ENCODE measurements around the gene RAB31. TPM values are rescaled to one million over a fixed set of nuclear protein-coding genes. Genes with fewer than 3 reads are reported as not detected.

RAB31 gene
- polyA plus RNA-seq, 3 donors from 2014 or later, result 5.3 to 28.0 (median 19.3) TPM

DNA sequence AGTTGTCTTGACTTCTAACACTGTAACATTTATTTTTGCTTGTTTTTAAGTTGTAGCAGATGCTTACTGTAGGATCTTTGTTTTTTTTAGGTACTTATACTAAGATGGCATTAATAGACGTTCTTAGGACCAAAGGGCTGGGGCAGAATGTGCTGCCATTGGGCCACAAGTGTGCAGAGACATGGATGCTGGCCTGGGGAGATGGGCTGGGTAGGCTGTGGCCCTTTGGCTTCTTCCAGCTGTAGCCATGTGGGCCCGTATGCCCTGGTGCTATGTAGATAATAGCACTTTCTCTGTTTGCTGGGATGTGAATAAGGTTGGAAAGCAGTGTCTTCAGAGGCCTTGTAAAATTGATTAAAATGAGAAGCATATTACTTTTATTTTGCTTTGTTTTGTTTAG, 18.8 kb downstream of the RAB31 start:
- Mint-ChIP-seq H3K27me3 (ENCODE audit: low read depth in 3 of 3) (peaks cover 2 to 3% (median 2%) of the 10 kb centered on the region in 3 donors), H3K9me3 (no peaks in the 10 kb centered on the region)

DNA sequence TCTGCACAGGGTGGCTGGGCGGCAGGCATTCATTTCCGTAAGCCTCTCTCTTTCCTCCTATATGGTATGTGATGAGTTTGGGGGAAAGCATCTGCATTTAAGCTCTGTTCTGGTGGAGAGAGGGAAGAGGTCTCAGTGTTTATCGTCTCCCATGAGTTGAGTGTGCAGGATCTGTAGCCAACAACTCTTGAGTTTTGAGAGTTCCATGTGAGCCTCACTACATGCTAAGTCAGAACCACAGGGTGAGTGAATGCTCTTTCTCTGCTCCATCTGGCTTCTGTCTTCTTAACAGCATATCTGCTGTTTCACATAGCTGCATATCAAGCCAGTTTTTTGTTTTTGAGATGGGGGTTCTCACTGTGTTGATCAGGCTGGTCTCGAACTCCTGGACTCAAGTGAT, 22.7 kb downstream of the RAB31 start:
- DNase-seq, result no peak
- Mint-ChIP-seq H3K9me3 (no peaks in the 10 kb centered on the region), H3K4me1 (peaks cover 26 to 29% of the 10 kb centered on the region in 2 donors), H3K27ac (no peak overlapping the region), H3K4me3 (no peak overlapping the region), H3K27me3 (ENCODE audit: low read depth in 3 of 3) (peaks cover 7 to 16% (median 11%) of the 10 kb centered on the region in 3 donors), H3K36me3 (no peaks in the 10 kb centered on the region)

More for the DNA sequence above, 18.8 kb downstream of the RAB31 start:
- no peak overlapping the region for H3K27ac Mint-ChIP-seq
- H3K4me3 Mint-ChIP-seq, result no peak overlapping the region
- no peaks in the 10 kb centered on the region for H3K36me3 Mint-ChIP-seq
- no peak for DNase-seq
- H3K4me1 Mint-ChIP-seq, result no peaks in the 10 kb centered on the region

DNA sequence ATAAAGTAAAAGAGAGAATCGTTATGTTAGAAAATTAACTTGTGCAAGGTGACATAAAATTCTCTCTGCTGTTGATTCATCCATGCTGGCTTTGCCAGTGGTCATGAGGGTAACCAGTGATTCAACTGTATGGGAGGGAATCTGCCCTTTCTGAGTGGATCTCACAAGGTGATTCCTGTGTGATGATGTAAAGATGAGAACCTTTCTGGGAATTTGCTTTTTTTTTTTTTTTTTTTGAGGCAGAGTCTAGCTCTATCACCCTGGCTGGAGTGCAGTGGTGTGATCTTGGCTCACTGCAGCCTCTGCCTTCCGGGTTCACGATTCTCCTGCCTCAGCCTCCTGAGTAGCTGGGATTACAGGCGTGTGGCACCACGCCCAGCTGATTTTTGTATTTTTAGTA, 23.3 kb downstream of the RAB31 start:
- no peak for DNase-seq
- Mint-ChIP-seq H3K27ac (no peak overlapping the region), H3K36me3 (no peaks in the 10 kb centered on the region), H3K27me3 (ENCODE audit: low read depth in 3 of 3) (peaks cover 7 to 19% (median 11%) of the 10 kb centered on the region in 3 donors), H3K4me1 (peaks cover 26 to 29% of the 10 kb centered on the region in 2 donors), H3K4me3 (no peak overlapping the region), H3K9me3 (no peaks in the 10 kb centered on the region)

DNA sequence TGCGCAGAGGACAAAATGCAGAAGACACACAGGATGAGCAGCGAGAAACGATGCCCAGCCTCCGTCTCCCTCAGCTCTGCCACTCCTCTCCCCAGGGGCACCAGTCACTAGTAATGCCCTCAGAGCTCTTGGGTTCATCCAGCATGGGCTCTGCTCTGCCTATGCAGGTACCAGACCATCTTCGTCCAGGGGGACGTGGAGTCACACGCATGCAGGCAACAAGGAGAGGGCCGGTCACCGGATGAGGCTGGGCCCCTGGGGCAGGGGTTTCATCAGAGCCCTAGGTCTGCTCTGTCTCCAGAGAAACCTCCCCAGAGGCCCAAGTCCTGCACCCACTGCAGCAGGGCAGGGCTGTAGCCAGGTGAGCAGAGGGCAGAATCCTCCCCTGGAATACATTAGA, 23.9 kb downstream of the RAB31 start:
- Mint-ChIP-seq H3K9me3 (no peaks in the 10 kb centered on the region), H3K4me1 (peaks cover 26 to 29% of the 10 kb centered on the region in 2 donors), H3K4me3 (no peak overlapping the region), H3K36me3 (no peaks in the 10 kb centered on the region), H3K27ac (no peak overlapping the region), H3K27me3 (ENCODE audit: low read depth in 3 of 3) (peaks cover 7 to 19% (median 11%) of the 10 kb centered on the region in 3 donors)
- DNase-seq, result no peak

DNA sequence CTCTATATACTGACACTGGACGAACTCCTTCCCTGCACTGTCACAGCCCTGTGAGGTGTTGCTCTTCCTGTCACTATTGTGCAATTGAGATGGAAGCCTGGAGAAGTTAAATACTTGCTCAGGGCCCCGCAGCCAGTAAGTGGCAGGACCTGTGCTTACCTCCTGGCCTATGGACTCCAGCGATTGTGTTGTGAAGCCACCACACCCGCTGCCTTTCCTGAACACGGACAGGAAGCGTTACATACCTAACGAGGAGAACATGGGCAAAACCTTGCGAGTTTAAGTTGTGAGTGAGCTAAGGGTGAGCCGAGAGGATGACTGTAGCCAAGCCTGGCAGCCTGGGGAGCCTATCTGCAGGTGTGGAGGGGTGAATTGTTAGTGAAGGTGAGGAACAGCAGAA, 26.1 kb downstream of the RAB31 start:
- Mint-ChIP-seq H3K27ac (peak overlapping the region in 1 of 6 donors; percentile 9), H3K36me3 (no peaks in the 10 kb centered on the region), H3K4me3 (peak overlapping the region; percentile 35 to 70 (median 59)), H3K27me3 (ENCODE audit: low read depth in 3 of 3) (peaks cover 7 to 19% (median 11%) of the 10 kb centered on the region in 3 donors), H3K9me3 (no peaks in the 10 kb centered on the region), H3K4me1 (peaks cover 26 to 29% of the 10 kb centered on the region in 2 donors)
- DNase-seq, result no peak

DNA sequence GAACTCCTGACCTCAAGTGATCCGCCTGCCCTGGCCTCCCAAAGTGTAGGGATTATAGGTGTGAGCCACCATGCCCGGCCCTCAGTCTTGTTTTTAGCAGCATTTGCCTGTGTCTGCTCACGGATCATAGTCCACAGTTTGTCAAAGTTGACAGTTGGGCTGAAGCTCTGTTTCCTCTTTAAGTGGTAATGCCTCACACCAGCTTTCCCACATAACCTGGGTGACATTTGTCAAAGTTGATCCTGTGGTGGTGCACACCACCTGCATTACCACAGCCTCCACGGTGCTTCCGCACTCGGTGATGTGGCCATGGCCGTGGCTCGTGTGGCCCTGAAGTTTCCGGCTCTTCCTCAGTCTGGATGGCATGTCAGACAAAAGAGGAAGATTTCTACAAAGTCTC, 27.1 kb downstream of the RAB31 start:
- Mint-ChIP-seq H3K27ac (peak overlapping the region in 5 of 6 donors; percentile 16 to 68 (median 47)), H3K9me3 (no peaks in the 10 kb centered on the region), H3K27me3 (ENCODE audit: low read depth in 3 of 3) (peaks cover 7 to 19% (median 10%) of the 10 kb centered on the region in 3 donors), H3K4me1 (peaks cover 26 to 29% of the 10 kb centered on the region in 2 donors), H3K36me3 (no peaks in the 10 kb centered on the region), H3K4me3 (peak overlapping the region; percentile 53 to 74 (median 64))
- DNase-seq, result peak; percentile 39 to 45 (median 42)

DNA sequence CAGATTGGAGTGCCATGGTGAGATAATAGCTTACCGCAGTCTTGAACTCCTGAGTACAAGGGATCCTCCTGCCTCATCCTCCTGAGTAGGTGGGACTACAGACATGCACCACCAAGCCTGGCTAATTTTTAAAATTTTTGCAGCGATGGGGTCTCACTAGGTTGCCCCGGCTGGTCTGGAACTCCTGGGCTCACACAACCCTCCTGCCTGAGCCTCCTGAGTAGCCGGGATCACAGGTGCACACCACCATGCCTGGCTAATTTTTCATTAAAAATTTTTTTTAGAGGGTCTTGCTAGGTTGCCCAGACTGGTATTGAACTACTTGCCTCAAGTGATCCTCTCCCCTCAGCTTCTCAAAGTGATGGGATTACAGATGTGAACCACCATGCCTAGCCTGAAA, 27.8 kb downstream of the RAB31 start:
- DNase-seq, result no peak
- Mint-ChIP-seq H3K4me1 (peaks cover 26 to 29% of the 10 kb centered on the region in 2 donors), H3K27me3 (ENCODE audit: low read depth in 3 of 3) (peaks cover 7 to 19% (median 8%) of the 10 kb centered on the region in 3 donors), H3K9me3 (no peaks in the 10 kb centered on the region), H3K27ac (peak overlapping the region in 1 of 6 donors; percentile 68), H3K36me3 (no peaks in the 10 kb centered on the region), H3K4me3 (no peak overlapping the region)

DNA sequence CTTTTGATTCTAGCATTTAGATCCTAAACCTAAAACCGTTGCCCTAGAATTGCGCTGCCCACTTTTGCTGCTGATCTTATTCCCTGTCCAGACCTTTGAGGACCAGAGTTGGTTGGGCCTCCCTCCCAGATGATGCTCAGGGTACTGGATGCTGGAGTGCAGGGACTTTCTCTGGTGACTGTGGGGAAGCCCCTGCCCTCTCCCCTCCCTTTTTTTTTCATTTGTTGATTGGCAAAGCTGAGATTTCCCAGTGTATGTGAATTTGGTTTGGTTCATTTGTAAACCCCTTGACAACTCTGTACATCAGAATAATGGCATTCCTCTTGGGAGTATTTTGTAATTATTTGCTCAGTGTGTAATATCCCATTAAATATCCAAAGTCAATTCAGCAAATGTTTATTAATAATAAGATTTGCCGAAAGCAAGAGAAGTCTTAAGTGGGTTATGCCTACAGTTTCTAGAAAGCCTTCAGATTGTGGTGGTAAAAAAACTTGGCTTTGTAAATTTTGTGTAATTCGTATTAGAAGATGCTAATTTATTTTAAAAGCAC, 28.3 kb downstream of the RAB31 start:
- no peaks in the 10 kb centered on the region for H3K9me3 Mint-ChIP-seq
- no peaks in the 10 kb centered on the region for H3K36me3 Mint-ChIP-seq
- peaks cover 26 to 29% of the 10 kb centered on the region in 2 donors for H3K4me1 Mint-ChIP-seq
- H3K4me3 Mint-ChIP-seq, result no peak overlapping the region
- peaks cover 7 to 19% (median 8%) of the 10 kb centered on the region in 3 donors for H3K27me3 Mint-ChIP-seq (ENCODE audit: low read depth in 3 of 3)
- no peak for DNase-seq
- H3K27ac Mint-ChIP-seq, result peak overlapping the region in 1 of 6 donors; percentile 30

DNA sequence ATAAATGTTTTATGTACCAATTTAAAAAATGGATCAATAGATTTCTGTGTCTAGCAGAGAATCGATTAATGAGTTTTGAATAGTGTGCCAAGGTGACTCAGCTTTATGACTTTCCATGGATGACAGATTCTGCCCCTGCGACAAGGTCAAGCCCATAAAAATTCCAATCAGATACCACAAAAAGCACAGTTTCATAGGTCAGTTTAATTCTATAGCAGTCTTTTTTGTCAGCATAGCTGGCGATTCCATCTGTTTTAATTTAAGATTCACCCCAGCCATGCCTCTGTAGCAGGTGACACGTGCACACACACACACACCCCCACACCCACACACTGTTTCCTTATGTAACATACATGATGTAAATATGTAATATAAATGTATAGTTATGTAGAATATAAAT, 28.9 kb downstream of the RAB31 start:
- H3K4me3 Mint-ChIP-seq, result no peak overlapping the region
- H3K27me3 Mint-ChIP-seq (ENCODE audit: low read depth in 3 of 3), result peaks cover 7 to 15% (median 8%) of the 10 kb centered on the region in 3 donors
- no peaks in the 10 kb centered on the region for H3K9me3 Mint-ChIP-seq
- no peak for DNase-seq
- H3K27ac Mint-ChIP-seq, result no peak overlapping the region
- H3K4me1 Mint-ChIP-seq, result peaks cover 26 to 29% of the 10 kb centered on the region in 2 donors
- no peaks in the 10 kb centered on the region for H3K36me3 Mint-ChIP-seq

DNA sequence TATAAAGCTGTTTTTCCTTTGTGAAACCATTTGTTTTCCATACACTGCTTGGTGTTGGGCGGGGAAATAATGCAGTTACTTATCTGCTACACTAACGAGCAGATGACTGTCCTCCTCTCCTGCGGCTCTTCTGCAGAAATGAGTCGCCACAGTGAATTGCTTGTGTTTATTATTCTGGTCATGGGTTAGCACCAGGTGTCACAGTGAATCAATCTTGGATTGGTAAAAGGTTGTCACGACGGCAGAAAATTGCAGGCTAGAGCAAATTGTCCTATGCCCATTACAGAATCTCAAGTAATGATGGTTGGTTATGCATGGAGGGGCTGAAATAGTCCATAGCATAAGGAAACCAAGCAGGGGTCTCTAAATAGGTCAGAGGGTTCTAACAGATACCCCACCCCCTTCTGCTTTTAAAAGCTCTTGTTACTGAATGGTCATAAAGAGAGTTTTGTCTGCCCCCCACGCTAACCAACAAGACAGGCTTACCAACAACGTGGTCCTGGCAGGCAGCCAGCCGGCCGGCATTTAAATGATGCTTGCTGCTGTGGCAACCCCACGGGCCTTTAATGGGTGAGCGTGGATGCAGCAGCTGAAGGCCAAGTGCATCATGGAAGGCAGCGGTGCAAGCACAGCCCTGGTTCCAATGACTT, 29.5 kb downstream of the RAB31 start:
- H3K27me3 Mint-ChIP-seq (ENCODE audit: low read depth in 3 of 3), result peaks cover 5 to 14% (median 6%) of the 10 kb centered on the region in 3 donors
- no peak for DNase-seq
- no peak overlapping the region for H3K4me3 Mint-ChIP-seq
- H3K4me1 Mint-ChIP-seq, result peaks cover 26 to 27% of the 10 kb centered on the region in 2 donors
- H3K27ac Mint-ChIP-seq, result no peak overlapping the region
- no peaks in the 10 kb centered on the region for H3K9me3 Mint-ChIP-seq
- no peaks in the 10 kb centered on the region for H3K36me3 Mint-ChIP-seq

DNA sequence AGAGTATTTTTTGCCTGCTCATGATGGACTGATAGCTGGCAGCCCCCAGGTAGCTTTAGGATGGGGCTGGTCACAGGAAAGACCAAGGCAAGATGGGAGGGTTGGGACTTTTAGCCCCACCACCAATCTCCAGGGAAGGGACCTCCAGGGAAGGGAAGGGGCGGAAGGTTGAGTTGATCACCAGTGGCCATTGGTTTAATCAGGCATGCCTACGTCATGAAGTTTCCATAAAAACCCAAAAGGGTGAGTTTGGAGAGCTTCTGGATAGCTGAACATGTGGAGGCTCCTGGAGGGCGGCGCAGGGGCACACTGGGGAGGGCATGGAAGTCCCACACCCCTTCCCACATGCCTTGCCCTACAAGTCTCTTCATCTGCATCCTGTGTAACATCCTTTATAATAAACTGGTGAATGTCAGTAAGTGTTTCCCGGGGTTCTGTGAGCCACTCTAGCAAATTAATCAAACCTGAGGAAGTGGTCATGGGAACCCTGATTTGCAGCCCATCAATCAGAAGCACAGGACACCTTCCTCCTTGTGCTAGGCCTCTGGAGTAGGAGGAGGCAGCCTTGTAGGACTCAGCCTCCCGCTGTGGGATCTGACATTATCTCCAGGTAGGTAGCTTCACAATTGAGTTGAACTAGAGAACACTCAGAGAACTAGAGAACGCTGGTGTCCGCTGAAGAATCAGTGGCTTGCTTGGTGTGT, 30.3 kb downstream of the RAB31 start:
- Mint-ChIP-seq H3K4me1 (peaks cover 20 to 23% of the 10 kb centered on the region in 2 donors), H3K27ac (no peak overlapping the region), H3K9me3 (no peaks in the 10 kb centered on the region), H3K4me3 (no peak overlapping the region), H3K36me3 (no peaks in the 10 kb centered on the region), H3K27me3 (ENCODE audit: low read depth in 3 of 3) (peaks cover 4 to 16% (median 5%) of the 10 kb centered on the region in 3 donors)
- no peak for DNase-seq

DNA sequence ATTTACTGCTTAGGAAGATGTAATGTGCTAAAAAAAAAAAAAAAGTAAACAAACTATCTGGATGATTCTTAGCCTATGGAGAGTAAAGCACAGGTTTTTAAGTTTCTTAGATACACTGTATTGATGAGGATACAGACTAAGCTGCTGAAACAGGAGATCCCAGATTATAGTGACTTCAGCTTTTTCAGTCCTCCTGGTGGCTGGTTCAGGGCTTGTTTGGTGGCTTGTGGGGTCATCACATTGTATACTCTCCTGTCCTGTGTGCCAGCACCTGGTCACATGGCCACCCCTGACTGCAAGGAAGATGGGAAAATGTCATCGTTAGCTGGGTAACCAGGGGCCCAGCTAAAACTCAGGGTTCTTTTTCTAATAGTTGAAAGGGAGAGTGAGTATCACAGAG, 31.4 kb downstream of the RAB31 start:
- peaks cover 11 to 12% of the 10 kb centered on the region in 2 donors for H3K4me1 Mint-ChIP-seq
- H3K36me3 Mint-ChIP-seq, result no peaks in the 10 kb centered on the region
- no peak overlapping the region for H3K27ac Mint-ChIP-seq
- DNase-seq, result no peak
- peaks cover 2 to 15% (median 6%) of the 10 kb centered on the region in 3 donors for H3K27me3 Mint-ChIP-seq (ENCODE audit: low read depth in 3 of 3)
- no peaks in the 10 kb centered on the region for H3K9me3 Mint-ChIP-seq
- no peak overlapping the region for H3K4me3 Mint-ChIP-seq

DNA sequence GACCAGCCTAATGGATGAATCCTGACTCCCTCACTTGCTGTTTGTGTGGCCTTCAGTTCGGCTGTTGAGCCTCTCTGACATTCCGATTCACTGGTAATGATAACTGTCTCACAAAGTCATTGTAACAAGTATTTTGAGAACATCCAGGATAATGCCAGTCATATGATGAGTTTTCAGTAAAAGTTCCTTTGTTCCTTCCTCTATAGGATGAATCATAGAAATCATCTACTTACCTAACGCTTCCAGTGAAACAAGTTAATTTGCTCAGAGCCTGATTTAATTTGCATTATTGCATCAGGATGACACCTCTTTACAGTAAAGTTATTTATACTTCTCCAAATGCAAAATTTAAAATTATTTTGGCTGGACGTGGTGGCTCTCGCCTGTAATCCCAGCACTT, 32.0 kb downstream of the RAB31 start:
- Mint-ChIP-seq H3K36me3 (no peaks in the 10 kb centered on the region), H3K4me3 (no peak overlapping the region), H3K27ac (no peak overlapping the region), H3K4me1 (peaks cover 6% of the 10 kb centered on the region in 2 donors), H3K9me3 (no peaks in the 10 kb centered on the region), H3K27me3 (ENCODE audit: low read depth in 3 of 3) (peaks cover under 1 to 13% (median 5%) of the 10 kb centered on the region in 3 donors)
- DNase-seq, result no peak

DNA sequence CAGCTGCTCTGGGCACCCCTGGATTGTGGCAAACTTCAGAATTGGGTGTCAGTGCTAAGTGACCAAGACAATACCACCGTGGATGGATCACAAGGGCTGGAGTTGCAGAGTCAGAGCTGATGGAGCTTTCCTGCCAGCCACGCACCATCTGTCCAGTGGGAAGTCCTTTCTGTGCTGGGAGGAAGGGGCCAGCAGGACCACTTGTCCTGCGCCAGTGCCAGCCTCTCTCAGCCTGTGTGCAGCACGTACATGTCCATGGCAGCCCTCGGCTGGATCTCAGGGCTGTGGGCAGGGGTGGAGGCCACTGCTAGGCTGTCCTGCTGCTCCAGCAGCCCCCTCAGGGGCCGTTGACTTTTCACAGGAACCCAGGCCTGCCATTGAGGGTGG, 33.3 kb downstream of the RAB31 start:
- no peak for DNase-seq
- H3K9me3 Mint-ChIP-seq, result no peaks in the 10 kb centered on the region
- H3K4me1 Mint-ChIP-seq, result no peaks in the 10 kb centered on the region
- no peak overlapping the region for H3K27ac Mint-ChIP-seq
- no peaks in the 10 kb centered on the region for H3K36me3 Mint-ChIP-seq
- H3K27me3 Mint-ChIP-seq (ENCODE audit: low read depth in 3 of 3), result peaks cover 0 to 4% (median 2%) of the 10 kb centered on the region in 3 donors
- no peak overlapping the region for H3K4me3 Mint-ChIP-seq

Data from immature natural killer cell (primary cell).